ENCODE results near the gene UBE2O.
A peak's percentile ranks its signal among the peaks of the same experiment; 100 is the strongest.
"Not testable (repeated sequence)": the region's sequence is repeated elsewhere in the genome, so short reads cannot be mapped to it uniquely, and the experiment has no call there.

Gene UBE2O

GRCh38 chr17:76363107-76363842 is 89.7 kb downstream of the UBE2O start:
- no peak for TF ChIP-seq EZH2phosphoT487 (IDR thresholded peaks at IDR 0.05; ENCODE audit: borderline replicate concordance, low read length)
- TF ChIP-seq CTCF (IDR thresholded peaks at IDR 0.05; ENCODE audit: low read depth, low read length, poor library complexity, severe bottlenecking), result no peak
- no peaks in the 10 kb centered on the region for H3K9me3 ChIP-seq (ENCODE audit: control insufficient read depth, insufficient read depth, low read length)
- H4K20me1 ChIP-seq (ENCODE audit: control insufficient read depth, insufficient read depth, low read depth, low read length), result no peaks in the 10 kb centered on the region
- no peaks in the 10 kb centered on the region for H3K79me2 ChIP-seq (ENCODE audit: control insufficient read depth, low read length)
- no peaks in the 10 kb centered on the region for H3F3A ChIP-seq (ENCODE audit: control insufficient read depth, insufficient read depth)
- H3K4me1 ChIP-seq (ENCODE audit: control insufficient read depth, low read length), result peaks cover 15% of the 10 kb centered on the region
- H3K4me2 ChIP-seq (ENCODE audit: low read length), result 0 out of 2 replicates have a peak overlapping the region, but pooled peaks have one; percentile 24
- H3K27ac ChIP-seq (ENCODE audit: low read depth, low read length), result no peak overlapping the region
- H3K4me3 ChIP-seq (ENCODE audit: low read length), result no peak overlapping the region
- no peaks in the 10 kb centered on the region for H3K27me3 ChIP-seq (ENCODE audit: control insufficient read depth, low read length)
- no peaks in the 10 kb centered on the region for H3K36me3 ChIP-seq (ENCODE audit: control insufficient read depth, low read length)
- no peaks in the 10 kb centered on the region for H3K9me2 ChIP-seq (replicated peaks; ENCODE audit: control insufficient read depth, low read length)

- no peak for TF ChIP-seq CTCF (IDR thresholded peaks at IDR 0.05; ENCODE audit: low read depth, low read length, poor library complexity, severe bottlenecking)
- TF ChIP-seq EZH2phosphoT487 (IDR thresholded peaks at IDR 0.05; ENCODE audit: borderline replicate concordance, low read length), result no peak
These were observed 92.5 kb downstream of the UBE2O start for GRCh38 chr17:76360461-76360860.

GRCh38 chr17:76359776-76360175 is 93.2 kb downstream of the UBE2O start:
- H3K4me3 ChIP-seq (ENCODE audit: low read length); H3K27me3 ChIP-seq (ENCODE audit: control insufficient read depth, low read length); H3K9me3 ChIP-seq (ENCODE audit: control insufficient read depth, insufficient read depth, low read length); H4K20me1 ChIP-seq (ENCODE audit: control insufficient read depth, insufficient read depth, low read depth, low read length); H3F3A ChIP-seq (ENCODE audit: control insufficient read depth, insufficient read depth); H3K4me2 ChIP-seq (ENCODE audit: low read length); H3K36me3 ChIP-seq (ENCODE audit: control insufficient read depth, low read length); H3K9me2 ChIP-seq (replicated peaks; ENCODE audit: control insufficient read depth, low read length); H3K27ac ChIP-seq (ENCODE audit: low read depth, low read length); H3K79me2 ChIP-seq (ENCODE audit: control insufficient read depth, low read length): not testable (repeated sequence)
- peaks cover 25% of the 10 kb centered on the region for H3K4me1 ChIP-seq (ENCODE audit: control insufficient read depth, low read length)

More at GRCh38 chr17:76360461-76360860, 92.5 kb downstream of the UBE2O start:
- Histone ChIP-seq H4K20me1 (ENCODE audit: control insufficient read depth, insufficient read depth, low read depth, low read length) (no peaks in the 10 kb centered on the region), H3K36me3 (ENCODE audit: control insufficient read depth, low read length) (no peaks in the 10 kb centered on the region), H3K4me2 (ENCODE audit: low read length) (no peak overlapping the region), H3K9me2 (replicated peaks; ENCODE audit: control insufficient read depth, low read length) (no peaks in the 10 kb centered on the region), H3K9me3 (ENCODE audit: control insufficient read depth, insufficient read depth, low read length) (no peaks in the 10 kb centered on the region), H3F3A (ENCODE audit: control insufficient read depth, insufficient read depth) (no peaks in the 10 kb centered on the region), H3K27me3 (ENCODE audit: control insufficient read depth, low read length) (no peaks in the 10 kb centered on the region), H3K4me3 (ENCODE audit: low read length) (no peak overlapping the region), H3K4me1 (ENCODE audit: control insufficient read depth, low read length) (peaks cover 27% of the 10 kb centered on the region), H3K79me2 (ENCODE audit: control insufficient read depth, low read length) (no peaks in the 10 kb centered on the region), H3K27ac (ENCODE audit: low read depth, low read length) (no peak overlapping the region)

GRCh38 chr17:76359375-76359774 is 93.6 kb downstream of the UBE2O start:
- H4K20me1 ChIP-seq (ENCODE audit: control insufficient read depth, insufficient read depth, low read depth, low read length), result no peaks in the 10 kb centered on the region

More at GRCh38 chr17:76359375-76359774, 93.6 kb downstream of the UBE2O start:
- Histone ChIP-seq H3K4me2 (ENCODE audit: low read length) (no peak overlapping the region), H3F3A (ENCODE audit: control insufficient read depth, insufficient read depth) (no peaks in the 10 kb centered on the region; the same call in 1 of the 2 replicates), H3K27me3 (ENCODE audit: control insufficient read depth, low read length) (no peaks in the 10 kb centered on the region), H3K4me3 (ENCODE audit: low read length) (no peak overlapping the region), H3K79me2 (ENCODE audit: control insufficient read depth, low read length) (no peaks in the 10 kb centered on the region), H3K36me3 (ENCODE audit: control insufficient read depth, low read length) (no peaks in the 10 kb centered on the region), H3K4me1 (ENCODE audit: control insufficient read depth, low read length) (peaks cover 28% of the 10 kb centered on the region), H3K9me2 (replicated peaks; ENCODE audit: control insufficient read depth, low read length) (no peaks in the 10 kb centered on the region), H3K9me3 (ENCODE audit: control insufficient read depth, insufficient read depth, low read length) (no peaks in the 10 kb centered on the region), H3K27ac (ENCODE audit: low read depth, low read length) (no peak overlapping the region)
- TF ChIP-seq CTCF (IDR thresholded peaks at IDR 0.05; ENCODE audit: low read depth, low read length, poor library complexity, severe bottlenecking) (no peak), EZH2phosphoT487 (IDR thresholded peaks at IDR 0.05; ENCODE audit: borderline replicate concordance, low read length) (no peak)
